Measurements from ENCODE around the gene KCNH5.

KCNH5 gene

DNA sequence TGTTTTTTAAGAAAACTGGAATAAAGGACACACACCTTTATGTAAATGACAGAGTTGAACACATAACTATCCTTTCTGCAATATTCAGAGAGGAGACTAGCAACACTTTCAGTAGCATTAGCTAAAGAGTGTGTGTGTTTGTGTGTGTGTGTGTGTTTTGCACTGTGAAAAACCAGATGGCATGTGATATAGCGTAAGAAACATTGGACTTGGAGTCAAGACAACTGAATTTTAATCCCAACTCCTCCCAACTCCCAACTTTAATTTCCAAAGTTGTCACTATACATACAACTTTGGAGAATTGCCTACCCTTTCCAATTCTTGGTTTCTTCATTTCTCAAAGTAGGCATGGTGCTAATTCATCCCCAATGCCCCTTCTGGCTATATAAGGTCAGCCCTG, 347.8 kb downstream of the KCNH5 start:
- peaks cover 5% of the 10 kb centered on the region for H3K36me3 Mint-ChIP-seq
- H3K4me3 Mint-ChIP-seq, result no peak overlapping the region
- DNase-seq (ENCODE audit: low spot score in 2 of 2), result no peak
- no peak overlapping the region for H3K27ac Mint-ChIP-seq
- no peaks in the 10 kb centered on the region for H3K4me1 Mint-ChIP-seq
- peaks cover 6% of the 10 kb centered on the region for H3K9me3 Mint-ChIP-seq
- ATAC-seq, result no peak

DNA sequence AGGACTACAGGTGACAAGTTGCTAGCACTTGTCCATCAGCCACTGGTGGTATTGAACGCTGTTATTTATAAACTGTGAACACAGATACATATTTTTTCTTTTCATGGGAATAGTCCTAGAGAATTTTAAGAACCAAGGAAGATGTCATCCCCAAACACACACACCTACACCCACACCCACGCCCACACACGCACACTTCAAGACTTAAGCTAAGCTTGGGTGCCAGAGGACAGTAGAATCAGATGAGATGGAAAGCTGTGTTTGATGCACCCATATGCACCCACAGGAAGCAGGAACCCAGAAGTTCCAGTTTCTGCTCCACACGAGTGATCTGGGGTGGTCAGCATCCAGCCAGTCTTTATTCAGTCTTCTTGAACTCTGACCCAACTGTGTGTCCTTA, 348.3 kb downstream of the KCNH5 start:
- Mint-ChIP-seq H3K36me3 (peaks cover 5% of the 10 kb centered on the region), H3K9me3 (peaks cover 6% of the 10 kb centered on the region), H3K27ac (no peak overlapping the region), H3K4me3 (no peak overlapping the region), H3K4me1 (no peaks in the 10 kb centered on the region)
- DNase-seq (ENCODE audit: low spot score in 2 of 2) (no peak), ATAC-seq (no peak)

DNA sequence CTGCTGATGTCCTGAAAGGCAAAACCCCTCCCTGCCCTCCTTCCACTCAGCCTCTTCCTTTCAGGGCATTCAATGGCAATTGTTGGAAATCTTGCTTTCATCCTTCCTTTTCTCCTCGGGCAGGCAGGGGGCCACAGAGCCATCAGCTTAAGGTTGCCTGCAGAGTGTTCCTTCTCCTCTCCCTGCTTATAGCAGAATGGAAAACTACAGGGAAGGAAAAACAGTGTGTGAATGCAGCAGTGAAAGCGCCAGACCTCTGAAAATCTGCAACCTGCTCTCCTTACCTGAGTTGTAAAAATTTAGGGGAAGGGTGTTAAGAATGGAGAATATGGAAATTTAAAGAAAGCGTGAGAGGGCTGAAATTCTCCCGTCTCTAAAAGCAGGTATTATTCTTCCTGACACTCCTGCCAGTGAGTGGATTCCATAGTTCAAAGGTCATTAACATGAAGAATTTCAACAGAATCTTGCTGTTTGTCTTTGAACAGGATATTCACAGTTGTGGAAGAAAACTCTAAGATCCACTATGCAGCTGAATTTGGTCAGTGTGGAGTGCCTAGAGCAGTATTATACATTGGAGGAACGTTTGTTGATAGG, 348.8 kb downstream of the KCNH5 start:
- peaks cover 5% of the 10 kb centered on the region for H3K36me3 Mint-ChIP-seq
- H3K4me3 Mint-ChIP-seq, result no peak overlapping the region
- DNase-seq (ENCODE audit: low spot score in 2 of 2), result no peak
- ATAC-seq, result no peak
- peaks cover 6% of the 10 kb centered on the region for H3K9me3 Mint-ChIP-seq
- H3K27ac Mint-ChIP-seq, result no peak overlapping the region
- H3K4me1 Mint-ChIP-seq, result no peaks in the 10 kb centered on the region

DNA sequence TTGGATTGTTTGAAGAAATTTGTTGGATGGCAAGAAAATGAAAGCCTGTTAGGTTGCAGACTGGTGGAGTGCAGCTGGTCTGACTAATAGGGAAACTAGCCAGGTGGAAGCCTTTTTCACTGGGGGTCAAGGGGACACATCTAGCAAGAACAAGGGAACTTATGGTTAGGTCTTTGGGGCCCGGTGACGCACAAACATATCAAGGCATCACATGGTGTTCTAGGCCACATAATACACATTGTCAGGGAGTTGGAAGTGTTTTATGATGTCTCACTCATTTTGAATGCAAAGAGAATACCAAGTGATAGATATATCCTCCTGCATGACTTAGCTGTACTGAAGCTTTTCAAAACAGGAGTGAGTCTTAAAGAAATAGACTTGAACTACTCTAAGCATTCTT, 351.2 kb downstream of the KCNH5 start:
- DNase-seq (ENCODE audit: low spot score in 2 of 2) (no peak), ATAC-seq (no peak)
- Mint-ChIP-seq H3K36me3 (peaks cover 5% of the 10 kb centered on the region), H3K4me3 (no peak overlapping the region), H3K27ac (no peak overlapping the region), H3K4me1 (no peaks in the 10 kb centered on the region), H3K9me3 (peaks cover 7% of the 10 kb centered on the region)

DNA sequence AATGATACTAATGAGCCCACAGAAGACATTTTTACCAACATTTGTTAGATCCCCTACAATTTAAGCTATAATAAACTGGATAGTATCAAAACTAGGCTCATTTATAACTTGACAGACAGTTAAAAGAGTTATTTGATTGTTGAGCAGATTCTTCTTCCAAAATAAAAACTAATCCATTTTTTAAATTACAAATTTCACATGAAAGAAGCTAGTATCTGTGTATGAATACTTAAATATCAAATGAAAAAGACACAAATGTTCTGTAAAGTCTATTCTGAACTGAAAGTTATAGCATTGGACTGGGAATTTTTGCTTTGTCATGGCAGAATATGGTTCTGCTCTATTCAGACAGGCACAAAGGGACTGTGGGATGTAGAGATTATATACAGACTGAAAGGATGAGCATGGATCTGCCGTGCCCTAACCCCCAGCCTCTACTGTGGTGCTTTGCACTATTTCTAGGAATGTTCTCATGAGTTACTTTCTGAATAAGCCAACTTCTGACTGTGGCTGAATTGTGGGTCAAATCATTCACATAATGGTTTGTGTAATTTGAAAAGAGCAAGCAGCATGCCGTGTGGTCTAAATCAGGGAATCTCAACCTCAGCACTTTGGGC, 352.7 kb downstream of the KCNH5 start:
- peaks cover 7% of the 10 kb centered on the region for H3K9me3 Mint-ChIP-seq
- no peak overlapping the region for H3K27ac Mint-ChIP-seq
- DNase-seq (ENCODE audit: low spot score in 2 of 2) (no peak), ATAC-seq (no peak)
- no peaks in the 10 kb centered on the region for H3K36me3 Mint-ChIP-seq
- no peaks in the 10 kb centered on the region for H3K4me1 Mint-ChIP-seq
- no peak overlapping the region for H3K4me3 Mint-ChIP-seq

DNA sequence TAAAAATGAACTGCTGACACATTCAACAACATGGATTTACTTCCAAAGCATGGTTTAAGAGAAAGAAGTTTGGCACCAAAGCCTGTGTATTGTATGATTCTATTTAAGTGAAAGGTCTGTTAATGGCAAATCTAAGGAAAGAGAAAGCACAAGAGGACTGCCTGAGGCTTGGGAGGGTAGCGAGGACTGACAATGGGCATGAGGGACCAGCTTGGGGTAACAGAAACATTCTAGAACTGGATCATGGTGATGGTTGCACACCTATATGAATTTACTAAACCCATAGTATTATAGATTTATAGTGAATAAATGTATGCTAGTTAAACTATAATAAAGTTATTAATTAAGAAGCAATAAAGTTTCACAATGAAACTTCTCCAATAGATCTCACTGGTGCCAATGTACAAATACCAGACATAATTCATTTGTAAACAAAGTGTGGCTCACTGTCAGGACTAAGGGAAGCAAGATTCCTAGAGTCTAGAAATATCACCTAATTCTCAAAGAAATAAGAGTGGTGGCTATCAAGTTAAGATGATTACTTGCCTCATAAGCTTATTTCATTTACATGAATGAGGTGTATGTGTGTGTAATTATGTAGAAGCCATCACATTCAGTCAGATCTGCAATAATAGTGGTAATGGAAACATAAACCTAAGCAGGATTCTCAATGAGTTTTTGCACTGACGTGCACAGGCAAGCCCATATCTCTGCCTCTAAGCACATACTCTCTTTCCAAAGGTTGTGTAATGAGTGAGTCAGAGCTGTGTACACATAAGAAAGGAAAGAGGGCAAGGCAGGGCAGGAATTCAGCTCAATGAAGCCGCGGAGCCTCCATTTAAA, 353.4 kb downstream of the KCNH5 start:
- DNase-seq (ENCODE audit: low spot score in 2 of 2), result no peak
- no peak for ATAC-seq

DNA sequence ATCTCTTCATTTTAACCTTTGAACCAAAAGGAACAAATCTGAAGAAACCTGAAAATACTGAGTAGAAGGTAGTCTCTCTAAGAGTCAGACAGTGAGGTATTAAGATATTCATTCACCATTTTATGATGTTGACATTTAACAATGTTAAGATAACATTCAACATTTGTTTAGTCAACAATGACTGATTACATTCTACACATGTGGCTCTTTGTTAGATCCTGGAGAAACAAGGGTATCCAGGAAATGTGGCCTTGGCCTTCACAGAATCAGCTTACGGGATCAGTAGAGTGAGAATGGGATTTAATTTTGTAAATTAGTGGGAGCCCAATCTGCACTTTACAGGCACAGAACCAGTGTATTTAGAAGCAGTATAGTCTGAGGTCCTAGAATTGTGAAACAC, 355.5 kb downstream of the KCNH5 start:
- ATAC-seq (no peak), DNase-seq (ENCODE audit: low spot score in 2 of 2) (no peak)
- no peak overlapping the region for H3K27ac Mint-ChIP-seq
- no peak overlapping the region for H3K4me3 Mint-ChIP-seq
- H3K9me3 Mint-ChIP-seq, result peaks cover 5% of the 10 kb centered on the region
- H3K4me1 Mint-ChIP-seq, result no peaks in the 10 kb centered on the region
- no peaks in the 10 kb centered on the region for H3K36me3 Mint-ChIP-seq

More for the DNA sequence above, 353.4 kb downstream of the KCNH5 start:
- no peak overlapping the region for H3K27ac Mint-ChIP-seq
- H3K4me3 Mint-ChIP-seq, result no peak overlapping the region
- no peaks in the 10 kb centered on the region for H3K4me1 Mint-ChIP-seq
- H3K36me3 Mint-ChIP-seq, result no peaks in the 10 kb centered on the region
- H3K9me3 Mint-ChIP-seq, result peaks cover 6% of the 10 kb centered on the region

DNA sequence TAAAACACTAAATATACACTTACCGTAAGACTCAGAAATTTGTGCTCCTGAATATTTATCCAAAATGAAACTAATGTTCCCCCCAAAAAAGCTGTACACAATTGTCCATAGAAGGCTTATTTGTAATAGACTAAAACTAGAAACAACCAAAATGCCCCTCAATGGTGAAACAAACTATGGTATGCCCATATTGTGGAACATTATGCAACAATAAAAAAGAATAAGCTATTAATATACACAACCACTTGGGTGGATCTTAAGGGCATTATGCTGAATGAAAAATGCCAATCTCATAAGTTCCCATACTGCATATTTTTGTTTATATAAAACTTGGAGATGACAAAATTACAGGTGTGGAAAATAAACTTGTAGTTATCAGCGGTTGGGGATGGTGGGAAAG, 357.4 kb downstream of the KCNH5 start:
- no peaks in the 10 kb centered on the region for H3K4me1 Mint-ChIP-seq
- H3K36me3 Mint-ChIP-seq, result no peaks in the 10 kb centered on the region
- H3K27ac Mint-ChIP-seq, result no peak overlapping the region
- DNase-seq (ENCODE audit: low spot score in 2 of 2), result no peak
- peaks cover 5% of the 10 kb centered on the region for H3K9me3 Mint-ChIP-seq
- no peak overlapping the region for H3K4me3 Mint-ChIP-seq
- ATAC-seq, result no peak

DNA sequence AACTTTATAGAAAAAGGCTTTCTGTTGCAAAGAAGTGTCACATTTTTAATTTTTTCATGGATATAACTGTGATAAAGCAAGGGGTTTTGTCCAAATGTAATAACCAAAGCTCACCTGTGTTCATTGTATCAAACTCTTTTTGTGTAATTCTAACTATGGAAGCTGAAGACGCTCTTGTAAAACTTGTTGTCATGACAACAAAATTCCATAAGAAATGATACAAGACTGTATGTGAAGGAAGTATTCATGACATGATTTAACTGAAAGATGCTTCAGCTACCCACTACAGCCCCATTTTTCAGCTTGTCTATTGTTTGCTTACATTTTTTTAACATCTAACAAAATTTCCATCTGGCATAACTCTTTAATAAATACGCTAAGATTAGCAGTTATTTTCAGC, 360.9 kb downstream of the KCNH5 start:
- no peaks in the 10 kb centered on the region for H3K4me1 Mint-ChIP-seq
- ATAC-seq (no peak), DNase-seq (ENCODE audit: low spot score in 2 of 2) (no peak)
- H3K36me3 Mint-ChIP-seq, result no peaks in the 10 kb centered on the region
- H3K9me3 Mint-ChIP-seq, result peaks cover 9% of the 10 kb centered on the region
- H3K4me3 Mint-ChIP-seq, result no peak overlapping the region
- H3K27ac Mint-ChIP-seq, result no peak overlapping the region

DNA sequence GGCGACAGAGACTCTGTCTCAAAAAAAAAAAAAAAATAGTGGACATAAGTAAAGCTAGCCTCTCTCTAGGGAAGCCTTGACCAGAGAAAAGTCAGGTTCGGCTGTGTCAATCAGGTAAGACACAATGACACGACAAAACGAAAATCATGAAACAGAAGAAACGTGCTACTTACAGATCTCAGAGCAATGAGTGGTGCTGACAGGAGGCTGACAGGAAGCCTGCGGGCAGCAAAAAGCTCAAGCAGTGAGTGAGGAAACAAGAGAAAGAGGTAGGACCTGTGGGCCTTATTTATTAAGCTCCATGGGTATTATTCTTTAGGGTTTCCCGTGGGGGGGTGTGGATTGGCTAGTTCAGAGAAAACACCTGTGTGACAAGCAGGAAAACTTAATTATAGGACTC, 363.1 kb downstream of the KCNH5 start:
- Mint-ChIP-seq H3K4me3 (no peak overlapping the region), H3K36me3 (no peaks in the 10 kb centered on the region), H3K4me1 (no peaks in the 10 kb centered on the region), H3K27ac (no peak overlapping the region), H3K9me3 (peaks cover 7% of the 10 kb centered on the region)
- ATAC-seq (no peak), DNase-seq (ENCODE audit: low spot score in 2 of 2) (no peak)

DNA sequence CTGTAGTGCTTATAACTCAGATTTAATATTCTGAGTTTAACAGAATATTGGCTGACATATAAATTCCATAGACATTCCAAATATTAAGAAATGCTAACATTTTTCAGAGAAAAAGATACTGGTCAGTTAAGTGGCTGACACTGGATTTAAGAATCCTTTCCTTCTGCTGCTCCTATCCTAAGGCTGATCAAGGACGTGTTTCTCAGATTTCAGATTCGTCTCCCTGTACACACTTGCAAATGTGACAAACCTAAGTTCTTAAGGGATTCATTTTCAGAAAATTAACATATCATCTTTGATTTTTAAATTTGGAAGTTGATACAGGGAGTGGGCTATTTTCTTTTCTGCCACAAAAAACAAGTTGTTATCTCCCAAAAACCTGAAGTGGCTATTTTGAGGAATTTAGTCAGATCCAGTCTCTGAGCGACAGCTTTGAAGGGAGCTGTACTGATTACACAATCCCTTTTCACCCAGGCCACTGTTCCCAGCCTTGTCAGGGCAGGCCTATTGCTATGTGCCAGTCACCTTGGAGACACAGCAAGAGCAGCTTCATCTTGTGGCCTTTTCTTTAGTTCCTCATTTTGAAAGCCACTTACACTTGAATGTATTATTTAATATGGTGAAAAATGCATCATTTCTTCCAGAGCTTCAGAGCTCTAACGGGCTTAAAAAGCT, 370.6 kb downstream of the KCNH5 start:
- DNase-seq (ENCODE audit: low spot score in 2 of 2), result no peak
- no peaks in the 10 kb centered on the region for H3K4me1 Mint-ChIP-seq
- no peaks in the 10 kb centered on the region for H3K36me3 Mint-ChIP-seq
- no peak overlapping the region for H3K4me3 Mint-ChIP-seq
- no peak overlapping the region for H3K27ac Mint-ChIP-seq
- ATAC-seq, result no peak
- H3K9me3 Mint-ChIP-seq, result peaks cover 2% of the 10 kb centered on the region

DNA sequence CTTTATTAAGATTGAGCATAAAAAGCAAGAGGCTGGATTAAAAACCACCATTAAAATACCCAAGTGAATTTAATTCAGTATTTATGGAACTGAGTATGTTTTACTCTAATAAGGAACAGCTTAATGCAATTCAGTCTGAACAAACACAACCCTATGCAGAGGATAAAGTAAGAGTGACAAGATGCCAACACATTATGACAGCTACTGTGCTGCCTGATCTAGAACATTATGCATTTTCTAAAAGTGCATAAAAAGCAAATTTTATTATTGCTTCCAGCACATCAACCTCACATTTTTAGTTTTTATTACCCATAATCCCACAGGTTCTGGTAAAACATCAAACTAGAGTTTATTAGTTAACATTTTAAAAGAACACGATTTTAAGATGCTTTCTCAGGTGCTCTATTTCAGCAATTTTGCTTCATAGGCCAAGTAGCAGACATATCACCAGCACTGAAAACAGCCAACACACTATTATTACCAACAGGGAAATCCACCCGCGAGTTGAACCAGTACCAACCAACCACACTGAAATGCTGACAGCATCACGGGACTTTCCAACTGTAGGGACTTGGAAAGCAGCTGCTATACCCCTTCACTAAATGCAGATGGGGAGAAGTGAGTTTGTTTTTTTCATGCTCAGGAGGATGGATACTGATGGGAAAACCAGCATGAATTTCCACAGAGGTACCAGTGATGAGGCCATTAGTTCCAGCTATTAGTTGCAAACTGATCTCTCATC, 372.1 kb downstream of the KCNH5 start:
- peaks cover 6% of the 10 kb centered on the region for H3K9me3 Mint-ChIP-seq
- H3K27ac Mint-ChIP-seq, result no peak overlapping the region
- ATAC-seq (no peak), DNase-seq (ENCODE audit: low spot score in 2 of 2) (no peak)
- H3K4me1 Mint-ChIP-seq, result no peaks in the 10 kb centered on the region
- H3K4me3 Mint-ChIP-seq, result no peak overlapping the region
- no peaks in the 10 kb centered on the region for H3K36me3 Mint-ChIP-seq

DNA sequence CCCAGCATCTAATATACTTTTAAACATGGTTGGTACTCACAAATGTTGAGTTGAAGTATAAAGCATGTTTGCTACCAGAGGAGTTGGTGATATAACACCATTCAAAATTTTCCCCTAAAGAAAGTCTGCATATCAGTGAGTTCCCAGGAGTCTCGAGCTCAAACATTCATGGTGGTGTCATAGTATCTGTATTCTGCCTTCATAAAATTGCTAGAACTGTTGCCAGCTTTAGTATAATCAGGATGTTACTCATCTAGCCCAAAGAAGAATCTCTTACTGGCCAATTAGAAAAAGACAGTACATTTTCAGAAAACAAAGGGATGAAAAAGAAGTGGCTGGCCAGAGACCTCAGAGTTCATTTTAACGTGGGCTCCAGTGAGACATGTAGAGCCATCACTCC, 374.7 kb downstream of the KCNH5 start:
- H3K9me3 Mint-ChIP-seq, result peaks cover 9% of the 10 kb centered on the region
- no peaks in the 10 kb centered on the region for H3K36me3 Mint-ChIP-seq
- ATAC-seq (no peak), DNase-seq (ENCODE audit: low spot score in 2 of 2) (no peak)
- no peak overlapping the region for H3K4me3 Mint-ChIP-seq
- no peaks in the 10 kb centered on the region for H3K4me1 Mint-ChIP-seq
- H3K27ac Mint-ChIP-seq, result no peak overlapping the region

DNA sequence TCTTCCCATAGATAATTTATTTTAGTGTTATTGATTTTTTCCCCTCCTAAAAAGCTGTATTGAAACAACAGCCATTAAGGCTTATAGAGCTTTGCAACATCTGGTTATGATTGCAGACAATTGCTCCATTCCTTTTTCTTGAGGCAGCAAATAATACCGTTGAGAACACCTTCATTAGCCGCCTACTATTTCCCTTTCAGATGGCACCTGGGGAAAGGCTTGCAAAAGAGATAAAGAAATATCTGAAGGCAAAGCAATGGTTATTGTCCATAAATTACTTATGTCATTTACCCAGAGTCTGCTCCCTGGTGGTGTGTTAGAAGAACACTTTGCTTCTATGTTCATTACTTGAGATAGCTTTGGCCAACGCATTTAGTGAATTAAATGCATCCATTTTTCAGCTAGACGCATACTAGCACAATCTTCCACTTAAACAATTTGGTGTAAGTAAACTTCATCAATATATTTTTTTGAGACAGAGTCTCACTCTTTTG, 377.8 kb downstream of the KCNH5 start:
- Mint-ChIP-seq H3K36me3 (no peaks in the 10 kb centered on the region), H3K9me3 (peaks cover 9% of the 10 kb centered on the region), H3K27ac (no peak overlapping the region), H3K4me3 (no peak overlapping the region), H3K4me1 (no peaks in the 10 kb centered on the region)
- no peak for ATAC-seq
- DNase-seq (ENCODE audit: low spot score in 2 of 2), result no peak

DNA sequence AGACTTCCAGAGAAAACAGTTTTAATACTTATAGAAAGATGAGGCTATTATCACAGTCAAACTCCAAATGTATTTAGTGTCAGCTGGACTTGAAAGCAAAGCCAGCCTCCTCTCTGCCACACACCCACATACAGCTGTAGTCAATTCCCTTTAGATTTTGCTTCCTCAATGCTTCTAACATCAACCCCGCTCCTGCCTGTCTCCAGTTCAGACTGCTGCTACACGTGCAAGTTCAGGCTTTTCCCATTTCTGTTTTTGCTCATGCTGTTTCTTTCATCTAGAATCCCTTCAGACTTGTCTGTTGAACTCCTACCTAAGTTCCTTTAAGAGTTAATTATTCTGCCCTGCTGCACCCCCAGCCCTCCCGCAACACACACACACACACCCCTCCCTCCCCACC, 380.0 kb downstream of the KCNH5 start:
- H3K4me1 Mint-ChIP-seq, result no peaks in the 10 kb centered on the region
- H3K9me3 Mint-ChIP-seq, result peaks cover 9% of the 10 kb centered on the region
- DNase-seq (ENCODE audit: low spot score in 2 of 2), result no peak
- no peak overlapping the region for H3K4me3 Mint-ChIP-seq
- H3K27ac Mint-ChIP-seq, result no peak overlapping the region
- H3K36me3 Mint-ChIP-seq, result no peaks in the 10 kb centered on the region
- ATAC-seq, result no peak
